A549 (cell line): ENCODE measurements around the gene USP25.

Experiments used
- CTCF ChIP-seq: fragments of >200 bp; sonication (Bioruptor Twin); formaldehyde crosslinking; IDR thresholded peaks from 3 replicates; pipeline ENCODE4 v1.5.1; 2016
- NR3C1 ChIP-seq: fragments of >200 bp; sonication (Bioruptor Twin); formaldehyde crosslinking; IDR thresholded peaks from 3 replicates; pipeline ENCODE4 v1.6.1; 2017
- POLR2A ChIP-seq: IDR thresholded peaks from 2 replicates; pipeline ENCODE4 v1.6.1; 2012; ENCODE audit warnings: mild to moderate bottlenecking, low read length

- TF ChIP-seq POLR2A (no peak), CTCF (no peak), NR3C1 (no peak)
These were observed 10.6 kb downstream of the USP25 start for GRCh38 chr21:15740383-15740782.
